ENCODE measurements around the gene NOCT.
"Not testable (repeated sequence)": the region's sequence is repeated elsewhere in the genome, so short reads cannot be mapped to it uniquely, and the experiment has no call there.

Gene NOCT

DNA sequence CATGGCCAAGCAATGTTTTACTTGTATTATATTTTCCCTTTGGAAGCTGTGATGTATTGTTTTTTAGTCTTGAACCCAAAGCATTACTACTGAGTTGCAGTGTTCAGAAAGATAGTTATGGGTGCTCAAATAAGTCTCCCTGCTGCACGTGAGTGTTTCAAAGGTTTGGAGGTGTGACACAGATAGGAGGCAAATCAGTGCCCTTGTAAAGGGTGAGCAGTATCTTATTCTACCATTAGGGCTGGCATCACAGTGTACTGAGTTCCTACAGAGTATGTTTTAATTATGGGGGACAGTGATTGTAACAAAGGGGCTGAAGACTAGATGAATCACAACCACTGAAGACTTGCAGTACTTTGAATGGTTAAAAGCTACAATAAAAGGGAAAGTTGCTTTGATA is 38.3 kb downstream of the NOCT start:
- DNase-seq = no peak

DNA sequence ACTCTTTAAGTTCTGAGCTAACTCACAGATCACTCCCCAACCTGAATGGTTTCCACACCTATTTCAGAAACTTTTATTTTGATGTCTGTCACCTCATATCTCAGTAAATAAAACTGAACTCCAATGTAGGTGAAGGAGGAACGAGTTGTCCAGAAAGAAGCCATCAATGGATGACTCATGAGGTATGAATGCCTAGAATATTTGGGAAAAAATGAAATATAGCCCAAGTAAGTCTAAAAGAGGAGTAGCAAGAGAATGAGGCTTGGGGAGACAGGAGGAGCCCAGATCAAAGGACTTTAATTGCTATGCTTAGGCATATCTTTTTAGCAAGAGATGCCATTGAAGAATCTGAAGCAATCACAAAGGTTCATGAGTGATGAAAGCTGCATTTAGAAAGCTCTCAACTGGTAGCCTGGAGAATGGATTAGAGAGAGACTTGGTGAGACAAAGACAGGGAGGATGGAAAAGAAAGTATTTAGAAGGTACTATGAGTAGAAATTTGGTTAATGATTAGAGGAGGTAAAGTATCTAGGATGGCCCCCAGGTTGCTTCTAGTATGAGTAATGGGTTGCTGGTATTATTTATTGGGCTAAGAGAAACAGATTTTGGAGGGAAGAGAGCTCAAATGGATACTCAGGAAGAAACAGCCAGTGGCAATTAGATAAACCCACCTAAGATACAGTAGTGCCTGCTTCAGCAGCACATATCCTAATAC is 39.4 kb downstream of the NOCT start:
- DNase-seq = no peak

DNA sequence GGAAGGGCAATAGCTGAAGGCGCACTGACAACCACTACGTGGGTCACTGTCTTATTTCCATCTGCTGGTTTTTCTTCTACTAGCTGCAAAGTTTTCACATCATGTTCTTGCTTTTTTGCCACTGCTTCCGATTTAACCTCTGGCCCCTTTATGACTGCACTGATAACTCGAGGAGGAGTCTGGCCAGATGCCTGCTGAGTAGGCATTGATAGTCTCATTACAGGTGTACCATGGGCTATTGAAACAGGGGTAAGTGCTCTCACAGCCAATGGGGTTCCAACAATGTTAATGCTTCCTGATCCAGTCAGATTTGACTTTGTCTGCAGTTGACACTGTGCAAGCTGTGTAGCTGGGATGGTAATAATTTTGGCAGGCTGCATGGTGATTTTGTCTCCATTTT is 43.4 kb downstream of the NOCT start:
- DNase-seq = not testable (repeated sequence)

DNA sequence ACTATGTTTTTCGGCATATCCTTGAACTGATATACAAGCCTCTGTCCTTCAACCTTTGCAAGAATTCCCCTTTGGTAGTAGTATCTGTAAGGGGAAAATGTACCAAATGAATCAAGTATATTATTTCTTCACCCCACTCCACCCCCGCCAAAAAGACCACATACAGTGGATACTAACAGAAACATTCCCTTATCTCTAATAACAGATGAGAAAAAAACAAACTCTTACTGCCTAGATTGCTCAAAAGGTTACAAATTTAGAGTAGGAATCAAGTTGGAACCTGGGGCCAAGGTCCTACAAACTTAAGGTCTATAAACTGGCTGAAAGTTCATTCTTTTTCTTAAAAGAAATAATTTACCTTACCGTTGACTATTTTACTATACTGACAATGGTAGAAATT is 45.0 kb downstream of the NOCT start:
- no peak for DNase-seq

DNA sequence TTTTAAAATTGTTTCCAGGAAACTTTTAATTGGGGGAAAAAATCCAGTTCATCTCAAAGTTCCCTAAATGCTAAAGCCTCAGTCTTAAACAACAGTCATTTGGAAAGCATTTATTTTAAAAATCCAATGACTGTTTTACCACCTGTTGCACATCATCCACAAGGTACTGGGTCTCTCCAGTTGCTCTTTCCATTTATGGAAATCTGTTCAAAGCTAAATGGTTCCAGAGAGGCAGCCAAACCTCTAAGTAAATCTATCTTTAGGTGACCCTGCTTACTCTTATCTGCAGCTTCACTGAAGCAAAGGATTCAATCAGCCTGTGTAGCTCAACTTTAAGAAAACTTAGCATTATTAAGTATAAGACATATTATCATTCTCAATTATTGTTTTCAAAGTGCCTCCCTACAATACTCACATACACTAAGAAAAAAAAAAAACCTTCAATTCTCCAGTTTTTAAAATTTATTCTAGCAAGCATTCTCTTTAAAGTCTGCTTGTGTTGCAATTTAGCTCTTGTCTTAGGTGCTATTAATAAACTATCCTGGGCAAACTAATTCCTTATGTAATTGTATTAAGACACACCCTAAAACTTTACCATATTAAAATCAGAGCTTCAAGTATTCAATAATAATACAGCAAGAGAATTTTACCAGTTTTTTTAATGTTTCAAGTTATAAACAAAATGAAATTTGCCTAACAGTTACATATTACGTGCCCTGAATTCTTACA is 60.6 kb downstream of the NOCT start:
- no peak for DNase-seq

DNA sequence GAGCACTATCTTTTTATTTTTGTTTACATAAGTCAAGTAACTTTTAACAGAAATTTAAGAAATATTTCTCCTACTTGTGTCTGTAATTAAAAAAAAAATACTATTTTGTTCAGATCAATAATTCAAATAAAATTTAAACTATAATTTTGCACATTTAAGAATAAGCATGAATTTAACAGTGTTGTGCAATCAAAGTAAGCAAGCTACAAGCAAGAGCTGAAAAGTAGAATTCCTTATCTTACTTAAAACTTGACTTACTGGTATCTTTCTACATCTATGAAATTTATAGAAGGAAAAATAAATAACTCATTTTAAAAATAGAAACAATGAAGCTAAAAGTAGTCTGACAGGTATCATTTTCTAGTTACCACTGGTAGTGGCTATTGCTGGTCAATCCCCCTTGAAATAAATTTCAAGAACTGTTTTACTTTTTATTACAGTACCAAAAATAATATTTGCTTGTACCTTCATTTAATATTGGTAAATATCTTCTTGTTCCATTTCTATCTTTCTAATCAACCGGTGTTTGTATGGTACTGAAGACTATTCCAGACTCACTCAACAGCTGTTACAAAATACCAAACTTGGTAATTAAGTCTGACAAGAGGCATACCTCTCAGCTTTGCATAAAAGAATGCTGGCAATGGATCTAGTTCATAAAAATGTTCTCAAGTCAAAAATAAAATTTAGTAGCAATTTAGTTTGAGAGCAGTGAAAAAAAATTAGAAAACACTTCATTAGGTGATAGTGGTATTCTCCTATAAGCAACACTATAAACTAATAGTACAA is 62.2 kb downstream of the NOCT start:
- no peak for DNase-seq

DNA sequence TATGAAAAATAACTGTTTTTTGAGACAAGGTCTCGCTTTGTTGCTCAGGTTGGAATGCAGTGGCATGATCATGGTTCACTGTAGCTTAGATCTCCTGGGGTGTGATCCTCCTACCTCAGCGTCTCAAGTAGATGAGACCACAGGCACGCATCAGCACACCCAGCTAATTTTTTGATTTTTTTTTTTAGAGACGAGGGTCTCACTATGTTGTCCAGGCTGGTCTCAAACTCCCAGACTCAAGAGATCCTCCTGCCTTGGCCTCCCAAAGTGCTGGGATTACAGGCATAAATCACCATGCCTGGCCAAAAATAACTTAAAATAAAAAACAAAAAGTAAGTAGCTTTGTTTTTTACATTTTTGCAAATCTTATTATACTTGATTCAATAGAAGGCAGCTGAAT is 63.3 kb downstream of the NOCT start:
- DNase-seq = no peak

DNA sequence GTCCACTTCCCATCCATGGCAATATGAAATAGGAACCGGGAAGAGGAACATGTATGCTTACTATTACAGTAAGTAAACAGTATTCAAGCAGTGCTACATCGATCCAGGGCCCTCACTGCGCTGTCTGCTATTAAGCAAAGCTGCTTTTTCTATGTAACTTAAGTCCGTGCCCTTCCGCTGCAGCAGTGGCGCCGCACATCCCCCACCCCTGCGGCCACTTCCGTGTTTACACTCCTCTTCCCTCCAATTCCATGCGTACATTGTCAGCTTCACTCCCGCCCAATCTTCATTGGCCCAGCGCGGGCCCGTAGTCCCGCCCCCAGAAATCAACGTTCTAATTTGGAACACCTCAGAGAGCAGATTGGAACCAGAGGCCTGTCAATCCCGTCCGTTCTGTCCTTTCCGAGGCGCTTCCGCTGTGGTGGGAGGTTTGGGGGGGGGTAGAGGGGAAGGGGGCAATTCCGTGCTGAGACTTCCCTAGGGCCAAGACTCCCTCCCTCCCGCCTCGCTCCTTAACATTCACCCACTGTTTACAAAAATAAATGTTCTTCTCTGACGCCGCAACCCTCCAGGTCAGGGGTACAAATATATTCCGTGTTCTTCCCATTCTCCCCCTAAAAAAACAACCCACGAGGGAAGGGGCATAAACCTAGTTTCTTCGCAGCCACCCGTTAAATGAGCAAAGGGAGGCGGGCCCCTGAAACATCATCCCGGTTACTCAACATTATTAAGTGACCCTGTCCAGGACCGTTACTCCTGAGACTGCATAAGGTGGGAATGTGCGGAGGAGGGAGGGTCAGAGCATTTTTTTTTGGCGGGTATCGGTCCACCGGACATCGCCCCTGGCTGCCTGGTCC is 67.4 kb downstream of the NOCT start:
- peak; percentile 66 for DNase-seq

DNA sequence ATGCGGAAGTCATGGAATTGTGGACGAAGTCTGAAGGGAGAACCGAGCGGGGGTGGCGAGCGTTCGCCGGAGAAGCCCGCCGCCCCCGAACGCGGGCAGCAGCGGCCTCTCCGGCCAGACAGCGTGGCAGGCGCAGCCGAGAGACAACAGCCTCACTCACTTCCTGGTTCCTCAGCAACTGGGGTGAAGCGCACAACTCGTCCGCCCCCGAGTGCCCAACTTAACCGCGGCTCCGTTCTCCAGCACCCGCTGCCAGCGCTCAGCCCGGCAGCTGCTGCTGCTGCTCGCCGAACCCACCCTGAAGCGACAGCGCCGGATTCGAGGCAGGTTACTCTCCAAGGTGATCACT is 68.0 kb downstream of the NOCT start:
- peak; percentile 38 for DNase-seq

DNA sequence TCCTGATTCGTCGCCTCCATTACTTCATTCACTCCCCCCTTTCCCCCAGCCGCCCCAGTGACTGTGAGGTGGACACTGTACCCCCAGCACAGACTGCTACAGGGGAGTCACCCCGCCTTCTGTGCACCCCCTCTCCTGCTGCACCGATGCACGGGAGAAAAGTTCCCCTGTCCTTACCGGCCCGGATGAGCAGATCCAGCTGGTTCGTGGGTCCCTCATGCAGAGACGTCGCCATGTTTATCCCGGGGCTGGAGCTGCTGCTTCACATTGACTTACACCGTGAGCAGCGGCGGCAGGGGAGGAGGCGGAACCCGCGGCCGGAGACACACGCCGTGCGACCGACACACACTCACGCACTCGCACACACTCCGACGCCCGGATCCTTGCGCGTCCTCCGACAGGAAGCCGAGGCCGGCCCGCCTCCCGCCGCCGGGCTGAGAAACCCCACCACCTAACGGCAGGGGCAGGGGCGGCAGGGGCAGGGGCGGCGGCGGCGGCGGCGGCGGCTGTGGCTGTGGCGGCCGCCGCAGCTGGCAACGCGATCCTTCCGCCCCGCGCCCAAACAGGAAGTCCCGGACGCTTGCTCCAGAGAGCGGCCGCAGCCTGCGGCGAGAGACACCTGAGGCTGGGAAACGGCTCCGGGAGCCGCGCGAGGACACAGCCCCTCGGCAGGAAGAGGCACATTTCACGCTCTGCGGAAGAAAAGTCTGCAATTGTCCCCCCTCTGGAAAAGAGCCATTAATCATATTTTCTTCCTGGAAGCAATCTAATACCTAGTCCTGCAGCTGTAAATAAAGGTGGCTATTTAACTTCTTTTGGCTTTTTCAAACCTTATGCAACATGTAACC is 68.6 kb downstream of the NOCT start:
- DNase-seq = peak; percentile 34

DNA sequence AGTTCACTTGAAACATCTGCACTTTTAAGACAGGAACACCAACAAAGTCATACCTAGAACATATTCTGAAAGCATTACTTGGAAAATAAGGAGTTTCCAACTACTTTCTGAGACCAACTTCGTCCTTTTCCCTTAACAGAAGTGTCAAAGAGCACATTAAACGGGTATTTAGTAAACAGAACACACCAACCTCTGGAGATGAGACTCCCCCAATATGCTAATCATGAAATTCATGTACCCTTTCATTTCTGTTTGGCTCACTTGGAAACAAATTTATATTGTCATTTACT is 69.2 kb downstream of the NOCT start:
- no peak for DNase-seq

DNA sequence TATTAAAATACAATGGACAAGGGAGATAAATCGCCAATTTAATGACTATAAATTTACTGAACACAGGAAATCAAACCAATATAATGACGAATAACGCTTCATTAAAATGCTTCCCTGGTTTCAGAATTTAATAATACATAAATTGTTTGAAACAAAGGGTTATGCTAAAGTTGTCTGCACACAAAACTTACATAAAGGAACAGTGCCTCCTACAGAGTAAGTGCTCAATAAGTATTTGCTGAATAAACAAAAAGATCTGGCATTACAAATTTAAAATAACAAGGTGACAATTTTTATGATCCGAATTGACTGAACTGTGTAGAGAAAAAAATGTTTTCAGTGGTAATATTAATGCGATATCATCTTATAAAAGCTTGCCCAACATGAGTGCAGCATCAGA is 69.6 kb downstream of the NOCT start:
- no peak for DNase-seq

DNA sequence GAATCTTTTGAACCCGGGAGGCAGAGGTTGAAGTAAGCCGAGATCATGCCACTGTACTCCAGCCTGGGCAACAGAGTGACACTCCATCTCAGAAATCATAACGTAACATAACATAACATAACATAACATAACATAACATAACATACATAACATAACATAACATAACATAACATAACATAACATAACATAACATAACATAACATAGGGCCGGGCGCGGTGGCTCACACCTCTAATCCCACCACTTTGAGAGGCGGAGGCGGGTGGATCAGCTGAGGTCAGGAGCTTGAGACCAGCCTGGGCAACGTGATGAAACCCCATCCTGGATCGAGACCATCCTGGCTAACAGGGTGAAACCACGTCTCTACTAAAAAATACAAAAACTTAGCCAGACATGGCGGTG is 76.7 kb downstream of the NOCT start:
- no peak for DNase-seq
